Neural cell (in vitro differentiated cells): Measurements from ENCODE around the gene GLT8D1. TPM values are rescaled to one million over a fixed set of nuclear protein-coding genes. Genes with fewer than 3 reads are reported as not detected.

Source experiments
- H2AFZ ChIP-seq: fragments of 200-600, 300-800 bp; sonication (generic), shearing (Covaris generic); 2 replicates; pipeline ENCODE4 v1.6.0; 2014; ENCODE audit warnings: low read depth, mild to moderate bottlenecking, antibody characterized with exemption, low read length, moderate library complexity
- H3F3A ChIP-seq: fragments of 200-600 bp; shearing (Covaris generic); 2 replicates; pipeline ENCODE4 v1.6.1; 2016; ENCODE audit warnings: mild to moderate bottlenecking, moderate library complexity, mixed read lengths, antibody characterized with exemption, low read length; ENCODE audit not compliant: insufficient read depth, poor library complexity, severe bottlenecking
- H3K27ac ChIP-seq: fragments of 200-600, 300-800 bp; sonication (generic), shearing (Covaris generic); 2 replicates; pipeline ENCODE4 v1.5.1; 2014; ENCODE audit warnings: mild to moderate bottlenecking, low read length, moderate library complexity
- H3K27me3 ChIP-seq: fragments of 300-800, 200-600 bp; sonication (generic), shearing (Covaris generic); 2 replicates; pipeline ENCODE4 v1.6.0; 2014; ENCODE audit warnings: mild to moderate bottlenecking, low read depth, low read length, moderate library complexity; ENCODE audit not compliant: insufficient read depth
- H3K36me3 ChIP-seq: fragments of 300-800, 200-600 bp; sonication (generic), shearing (Covaris generic); 2 replicates; pipeline ENCODE4 v1.5.1; 2014; ENCODE audit warnings: mild to moderate bottlenecking, antibody characterized with exemption, low read length, moderate library complexity; ENCODE audit not compliant: insufficient read depth
- H3K4me2 ChIP-seq: fragments of 300-800, 200-600 bp; sonication (generic), shearing (Covaris generic); 2 replicates; pipeline ENCODE4 v1.6.0; 2014; ENCODE audit warnings: mild to moderate bottlenecking, low read length
- H3K4me3 ChIP-seq: fragments of 300-800, 200-600 bp; sonication (generic), shearing (Covaris generic); 2 replicates; pipeline ENCODE4 v1.5.1; 2014; ENCODE audit warnings: mild to moderate bottlenecking, low read length, moderate library complexity
- H3K79me2 ChIP-seq: fragments of 200-600 bp; shearing (Covaris generic); replicated peaks from 2 replicates; pipeline ENCODE4 v1.6.0; 2014; ENCODE audit warnings: mild to moderate bottlenecking, low read length, moderate library complexity; ENCODE audit not compliant: insufficient read depth
- H3K9ac ChIP-seq: fragments of 300-800, 200-600 bp; sonication (generic), shearing (Covaris generic); 2 replicates; pipeline ENCODE4 v1.6.1; 2016; ENCODE audit warnings: mild to moderate bottlenecking, low read length, mixed read lengths
- H3K9me2 ChIP-seq: fragments of 200-600 bp; shearing (Covaris generic); 2 replicates; pipeline ENCODE4 v1.6.1; 2016; ENCODE audit warnings: mild to moderate bottlenecking, low read length, mixed read lengths; ENCODE audit not compliant: insufficient read depth
- H3K9me3 ChIP-seq: fragments of 200-600, 300-800 bp; sonication (generic), shearing (Covaris generic); 2 replicates; pipeline ENCODE4 v1.6.1; 2016; ENCODE audit warnings: mild to moderate bottlenecking, mixed run types, low read length, moderate library complexity, mixed read lengths
- H4K20me1 ChIP-seq: fragments of 200-600 bp; shearing (Covaris generic); 2 replicates; pipeline ENCODE4 v1.6.1; 2016; ENCODE audit warnings: mild to moderate bottlenecking, mixed run types; ENCODE audit not compliant: insufficient read depth
- CTCF ChIP-seq: fragments of 450-650 bp; IDR thresholded peaks from 2 replicates; pipeline ENCODE4 v1.5.1; 2014; ENCODE audit warnings: antibody characterized with exemption, mild to moderate bottlenecking, moderate library complexity; ENCODE audit not compliant: poor library complexity, severe bottlenecking
- EP300 ChIP-seq: fragments of 450-650 bp; conservative IDR thresholded peaks from 2 replicates; pipeline ENCODE4 v1.6.1; 2014; ENCODE audit warnings: antibody characterized with exemption, mild to moderate bottlenecking, moderate library complexity; ENCODE audit not compliant: poor library complexity, severe bottlenecking
- EZH2 ChIP-seq: fragments of 200-600, 300-800 bp; shearing (Covaris generic), sonication (generic); IDR thresholded peaks from 2 replicates; pipeline ENCODE4 v1.6.1; 2014; ENCODE audit warnings: antibody characterized with exemption, low read length, borderline replicate concordance, mild to moderate bottlenecking; ENCODE audit not compliant: insufficient read depth, poor library complexity, severe bottlenecking
- MXI1 ChIP-seq: fragments of 450-650 bp; conservative IDR thresholded peaks from 2 replicates; pipeline ENCODE4 v1.6.1; 2014; ENCODE audit warnings: antibody characterized with exemption, mild to moderate bottlenecking; ENCODE audit not compliant: poor library complexity, severe bottlenecking
- POLR2AphosphoS5 ChIP-seq: IDR thresholded peaks from 2 replicates; pipeline ENCODE4 v1.6.1; 2012
- RAD21 ChIP-seq: fragments of 450-650 bp; conservative IDR thresholded peaks from 2 replicates; pipeline ENCODE4 v1.6.1; 2014; ENCODE audit warnings: antibody characterized with exemption, mild to moderate bottlenecking, moderate library complexity
- REST ChIP-seq: IDR thresholded peaks from 2 replicates; pipeline ENCODE4 v1.6.1; 2012; ENCODE audit warnings: borderline replicate concordance
- SMC3 ChIP-seq: fragments of 450-650 bp; conservative IDR thresholded peaks from 2 replicates; pipeline ENCODE4 v1.6.1; 2014; ENCODE audit warnings: antibody characterized with exemption, mild to moderate bottlenecking, moderate library complexity; ENCODE audit not compliant: poor library complexity
- TAF1 ChIP-seq: IDR thresholded peaks from 2 replicates; pipeline ENCODE4 v1.6.1; 2012; ENCODE audit warnings: low read depth
- polyA plus RNA-seq: library from polyadenylated mRNA; depleted of rRNA; stranded (reverse); fragments of >200 nt; gene quantifications from 2 replicates; pipeline ENCODE4 v1.2.3, GENCODE V29; 2014

GLT8D1 gene
- polyA plus RNA-seq, 1 donor from 2014 or later: 182 TPM

- H3K79me2 ChIP-seq: peaks cover 66% of the 10 kb centered on the region
- H2AFZ ChIP-seq: no peak overlapping the region
- H3K9ac ChIP-seq: peak overlapping the region; percentile 92
- H3K9me2 ChIP-seq: no peaks in the 10 kb centered on the region
- H3K4me3 ChIP-seq: peak overlapping the region; percentile 83
- H4K20me1 ChIP-seq: no peaks in the 10 kb centered on the region
- peaks cover 7% of the 10 kb centered on the region for H3K36me3 ChIP-seq
- H3K9me3 ChIP-seq: no peaks in the 10 kb centered on the region
- H3K27ac ChIP-seq: peak overlapping the region; percentile 93
- no peak for TF ChIP-seq EP300
- no peak for TF ChIP-seq REST
- no peak for TF ChIP-seq POLR2AphosphoS5
- no peak for TF ChIP-seq MXI1
- TF ChIP-seq CTCF: no peak
- TF ChIP-seq SMC3: no peak
- no peak for TF ChIP-seq EZH2
- no peak for TF ChIP-seq TAF1
- no peak for TF ChIP-seq RAD21
- H3F3A ChIP-seq: no peaks in the 10 kb centered on the region
- peak overlapping the region; percentile 97 for H3K4me2 ChIP-seq
- no peaks in the 10 kb centered on the region for H3K27me3 ChIP-seq
Observed at GRCh38 chr3:52684184-52684583, 21.4 kb downstream of the GLT8D1 start.

- TF ChIP-seq EZH2 (no peak), MXI1 (no peak), POLR2AphosphoS5 (no peak), RAD21 (no peak), TAF1 (no peak), EP300 (no peak), SMC3 (no peak), CTCF (no peak), REST (no peak)
- Histone ChIP-seq H3K4me3 (peak overlapping the region; percentile 83), H3K4me2 (no peak overlapping the region), H3F3A (no peaks in the 10 kb centered on the region), H3K9ac (no peak overlapping the region), H4K20me1 (no peaks in the 10 kb centered on the region), H3K9me2 (no peaks in the 10 kb centered on the region), H3K79me2 (peaks cover 66% of the 10 kb centered on the region), H2AFZ (no peak overlapping the region), H3K36me3 (peaks cover 3% of the 10 kb centered on the region), H3K27me3 (no peaks in the 10 kb centered on the region), H3K27ac (no peak overlapping the region), H3K9me3 (no peaks in the 10 kb centered on the region)
Observed at GRCh38 chr3:52683611-52684010, 22.0 kb downstream of the GLT8D1 start.
